ENCODE measurements around the gene MPST.

Gene MPST

GRCh38 chr22:37079158-37079557, 59.6 kb downstream of the MPST start:
- TF ChIP-seq, protein P1, sequence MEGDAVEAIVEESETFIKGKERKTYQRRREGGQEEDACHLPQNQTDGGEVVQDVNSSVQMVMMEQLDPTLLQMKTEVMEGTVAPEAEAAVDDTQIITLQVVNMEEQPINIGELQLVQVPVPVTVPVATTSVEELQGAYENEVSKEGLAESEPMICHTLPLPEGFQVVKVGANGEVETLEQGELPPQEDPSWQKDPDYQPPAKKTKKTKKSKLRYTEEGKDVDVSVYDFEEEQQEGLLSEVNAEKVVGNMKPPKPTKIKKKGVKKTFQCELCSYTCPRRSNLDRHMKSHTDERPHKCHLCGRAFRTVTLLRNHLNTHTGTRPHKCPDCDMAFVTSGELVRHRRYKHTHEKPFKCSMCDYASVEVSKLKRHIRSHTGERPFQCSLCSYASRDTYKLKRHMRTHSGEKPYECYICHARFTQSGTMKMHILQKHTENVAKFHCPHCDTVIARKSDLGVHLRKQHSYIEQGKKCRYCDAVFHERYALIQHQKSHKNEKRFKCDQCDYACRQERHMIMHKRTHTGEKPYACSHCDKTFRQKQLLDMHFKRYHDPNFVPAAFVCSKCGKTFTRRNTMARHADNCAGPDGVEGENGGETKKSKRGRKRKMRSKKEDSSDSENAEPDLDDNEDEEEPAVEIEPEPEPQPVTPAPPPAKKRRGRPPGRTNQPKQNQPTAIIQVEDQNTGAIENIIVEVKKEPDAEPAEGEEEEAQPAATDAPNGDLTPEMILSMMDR (IDR thresholded peaks at IDR 0.05; ENCODE audit: insufficient read depth, low read length, poor library complexity, severe bottlenecking): no peak
- Histone ChIP-seq H3K4me3 (replicated peaks; ENCODE audit: low read depth, low read length) (no peak overlapping the region), H3K36me3 (ENCODE audit: control insufficient read depth, insufficient read depth, low read length) (no peaks in the 10 kb centered on the region), H3K27me3 (replicated peaks; ENCODE audit: control insufficient read depth, insufficient read depth, low read length) (no peaks in the 10 kb centered on the region; the same call in 1 of the 2 replicates)
- no peak for DNase-seq (ENCODE audit: extremely low read depth, insufficient read length)

All from GM06990 (cell line).